ENCODE results near the gene AOPEP. TPM values are rescaled to one million over a fixed set of nuclear protein-coding genes. Genes with fewer than 3 reads are reported as not detected.

AOPEP gene
- total and polyA plus RNA-seq, 2 of the 13 experiments (the other 11 are each of a cell fraction or from before 2014, with no cell fraction given) = 22.2 to 41.6 TPM

DNA sequence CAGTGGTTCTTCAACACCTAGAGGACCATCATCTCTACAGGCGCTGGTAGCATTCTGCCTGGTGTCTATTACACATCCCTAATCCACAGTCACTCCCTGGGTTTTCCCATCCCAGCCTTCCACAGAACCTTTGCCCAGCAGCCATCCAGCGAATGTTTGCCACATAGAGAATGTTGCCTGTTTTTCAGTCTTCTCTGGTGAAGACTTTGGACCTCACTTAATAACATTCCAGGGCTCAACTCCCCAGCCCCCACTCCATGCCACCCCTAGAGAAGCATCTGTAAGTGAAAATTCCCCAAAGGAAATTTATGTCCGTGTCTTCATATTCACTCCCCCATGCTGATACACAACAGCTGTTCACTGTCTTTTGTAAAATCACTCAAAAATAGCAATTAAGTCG lies 249.6 kb downstream of the AOPEP start (continued):
- TF ChIP-seq PHF21A (CRISPR knock-in tag; IDR thresholded peaks at IDR 0.05) (peak; percentile 69; the same call in 1 of the 2 replicates), EP300 (IDR thresholded peaks at IDR 0.05; ENCODE audit: low read depth in 2 of 2, low read length in 2 of 2) (peak in 1 of 2 experiments; percentile 58; a peak in 2 of 4 replicates), EP300 (CRISPR knock-in tag; IDR thresholded peaks at IDR 0.05; ENCODE audit: borderline replicate concordance) (no peak), ZNF430 (CRISPR knock-in tag; IDR thresholded peaks at IDR 0.05) (peak; percentile 40; the same call in 1 of the 2 replicates), ARNTL (CRISPR knock-in tag; IDR thresholded peaks at IDR 0.05) (0 out of 2 replicates have a peak, but pooled peaks have one; percentile 20), ZNF644 (CRISPR knock-in tag; IDR thresholded peaks at IDR 0.05; ENCODE audit: low read depth) (0 out of 2 replicates have a peak, but pooled peaks have one; percentile 17), SMC3 (IDR thresholded peaks at IDR 0.05; ENCODE audit: low read length) (peak; percentile 20; the same call in 1 of the 2 replicates), NCOR1 (IDR thresholded peaks at IDR 0.05; ENCODE audit: borderline replicate concordance, low read length) (peak; percentile 36; the same call in 1 of the 2 replicates), ZNF709 (CRISPR knock-in tag; IDR thresholded peaks at IDR 0.05) (no peak), FOXA3 (CRISPR knock-in tag; IDR thresholded peaks at IDR 0.05) (peak; percentile 33; the same call in 1 of the 2 replicates), CREB1 (IDR thresholded peaks at IDR 0.05) (no peak), CREB1 (CRISPR knock-in tag; IDR thresholded peaks at IDR 0.05) (peak; percentile 20; the same call in 1 of the 2 replicates), ZFP62 (CRISPR knock-in tag; IDR thresholded peaks at IDR 0.05) (no peak), ZNF660 (CRISPR knock-in tag; IDR thresholded peaks at IDR 0.05; ENCODE audit: borderline replicate concordance, low read depth) (no peak), ISL2 (CRISPR knock-in tag; IDR thresholded peaks at IDR 0.05) (peak; percentile 26; the same call in 1 of the 2 replicates), KDM6A (CRISPR knock-in tag; IDR thresholded peaks at IDR 0.05; ENCODE audit: low read depth) (peak; percentile 53), PPARG (CRISPR knock-in tag; conservative IDR thresholded peaks at IDR 0.05) (0 out of 2 replicates have a peak, but pooled peaks have one; percentile 23)
- TF ChIP-seq, protein P1, sequence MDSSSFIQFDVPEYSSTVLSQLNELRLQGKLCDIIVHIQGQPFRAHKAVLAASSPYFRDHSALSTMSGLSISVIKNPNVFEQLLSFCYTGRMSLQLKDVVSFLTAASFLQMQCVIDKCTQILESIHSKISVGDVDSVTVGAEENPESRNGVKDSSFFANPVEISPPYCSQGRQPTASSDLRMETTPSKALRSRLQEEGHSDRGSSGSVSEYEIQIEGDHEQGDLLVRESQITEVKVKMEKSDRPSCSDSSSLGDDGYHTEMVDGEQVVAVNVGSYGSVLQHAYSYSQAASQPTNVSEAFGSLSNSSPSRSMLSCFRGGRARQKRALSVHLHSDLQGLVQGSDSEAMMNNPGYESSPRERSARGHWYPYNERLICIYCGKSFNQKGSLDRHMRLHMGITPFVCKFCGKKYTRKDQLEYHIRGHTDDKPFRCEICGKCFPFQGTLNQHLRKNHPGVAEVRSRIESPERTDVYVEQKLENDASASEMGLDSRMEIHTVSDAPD (CRISPR knock-in tag; IDR thresholded peaks at IDR 0.05) = no peak
- TF ChIP-seq, protein P2, sequence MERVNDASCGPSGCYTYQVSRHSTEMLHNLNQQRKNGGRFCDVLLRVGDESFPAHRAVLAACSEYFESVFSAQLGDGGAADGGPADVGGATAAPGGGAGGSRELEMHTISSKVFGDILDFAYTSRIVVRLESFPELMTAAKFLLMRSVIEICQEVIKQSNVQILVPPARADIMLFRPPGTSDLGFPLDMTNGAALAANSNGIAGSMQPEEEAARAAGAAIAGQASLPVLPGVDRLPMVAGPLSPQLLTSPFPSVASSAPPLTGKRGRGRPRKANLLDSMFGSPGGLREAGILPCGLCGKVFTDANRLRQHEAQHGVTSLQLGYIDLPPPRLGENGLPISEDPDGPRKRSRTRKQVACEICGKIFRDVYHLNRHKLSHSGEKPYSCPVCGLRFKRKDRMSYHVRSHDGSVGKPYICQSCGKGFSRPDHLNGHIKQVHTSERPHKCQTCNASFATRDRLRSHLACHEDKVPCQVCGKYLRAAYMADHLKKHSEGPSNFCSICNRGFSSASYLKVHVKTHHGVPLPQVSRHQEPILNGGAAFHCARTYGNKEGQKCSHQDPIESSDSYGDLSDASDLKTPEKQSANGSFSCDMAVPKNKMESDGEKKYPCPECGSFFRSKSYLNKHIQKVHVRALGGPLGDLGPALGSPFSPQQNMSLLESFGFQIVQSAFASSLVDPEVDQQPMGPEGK (CRISPR knock-in tag; IDR thresholded peaks at IDR 0.05) = peak; percentile 54; the same call in 1 of the 2 replicates
- TF ChIP-seq, protein P3, sequence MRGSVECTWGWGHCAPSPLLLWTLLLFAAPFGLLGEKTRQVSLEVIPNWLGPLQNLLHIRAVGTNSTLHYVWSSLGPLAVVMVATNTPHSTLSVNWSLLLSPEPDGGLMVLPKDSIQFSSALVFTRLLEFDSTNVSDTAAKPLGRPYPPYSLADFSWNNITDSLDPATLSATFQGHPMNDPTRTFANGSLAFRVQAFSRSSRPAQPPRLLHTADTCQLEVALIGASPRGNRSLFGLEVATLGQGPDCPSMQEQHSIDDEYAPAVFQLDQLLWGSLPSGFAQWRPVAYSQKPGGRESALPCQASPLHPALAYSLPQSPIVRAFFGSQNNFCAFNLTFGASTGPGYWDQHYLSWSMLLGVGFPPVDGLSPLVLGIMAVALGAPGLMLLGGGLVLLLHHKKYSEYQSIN (CRISPR knock-in tag; IDR thresholded peaks at IDR 0.05; ENCODE audit: borderline replicate concordance) = no peak
- TF ChIP-seq, protein P4, sequence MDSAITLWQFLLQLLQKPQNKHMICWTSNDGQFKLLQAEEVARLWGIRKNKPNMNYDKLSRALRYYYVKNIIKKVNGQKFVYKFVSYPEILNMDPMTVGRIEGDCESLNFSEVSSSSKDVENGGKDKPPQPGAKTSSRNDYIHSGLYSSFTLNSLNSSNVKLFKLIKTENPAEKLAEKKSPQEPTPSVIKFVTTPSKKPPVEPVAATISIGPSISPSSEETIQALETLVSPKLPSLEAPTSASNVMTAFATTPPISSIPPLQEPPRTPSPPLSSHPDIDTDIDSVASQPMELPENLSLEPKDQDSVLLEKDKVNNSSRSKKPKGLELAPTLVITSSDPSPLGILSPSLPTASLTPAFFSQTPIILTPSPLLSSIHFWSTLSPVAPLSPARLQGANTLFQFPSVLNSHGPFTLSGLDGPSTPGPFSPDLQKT (CRISPR knock-in tag; IDR thresholded peaks at IDR 0.05; ENCODE audit: borderline replicate concordance) = no peak
- TF ChIP-seq, protein P5, sequence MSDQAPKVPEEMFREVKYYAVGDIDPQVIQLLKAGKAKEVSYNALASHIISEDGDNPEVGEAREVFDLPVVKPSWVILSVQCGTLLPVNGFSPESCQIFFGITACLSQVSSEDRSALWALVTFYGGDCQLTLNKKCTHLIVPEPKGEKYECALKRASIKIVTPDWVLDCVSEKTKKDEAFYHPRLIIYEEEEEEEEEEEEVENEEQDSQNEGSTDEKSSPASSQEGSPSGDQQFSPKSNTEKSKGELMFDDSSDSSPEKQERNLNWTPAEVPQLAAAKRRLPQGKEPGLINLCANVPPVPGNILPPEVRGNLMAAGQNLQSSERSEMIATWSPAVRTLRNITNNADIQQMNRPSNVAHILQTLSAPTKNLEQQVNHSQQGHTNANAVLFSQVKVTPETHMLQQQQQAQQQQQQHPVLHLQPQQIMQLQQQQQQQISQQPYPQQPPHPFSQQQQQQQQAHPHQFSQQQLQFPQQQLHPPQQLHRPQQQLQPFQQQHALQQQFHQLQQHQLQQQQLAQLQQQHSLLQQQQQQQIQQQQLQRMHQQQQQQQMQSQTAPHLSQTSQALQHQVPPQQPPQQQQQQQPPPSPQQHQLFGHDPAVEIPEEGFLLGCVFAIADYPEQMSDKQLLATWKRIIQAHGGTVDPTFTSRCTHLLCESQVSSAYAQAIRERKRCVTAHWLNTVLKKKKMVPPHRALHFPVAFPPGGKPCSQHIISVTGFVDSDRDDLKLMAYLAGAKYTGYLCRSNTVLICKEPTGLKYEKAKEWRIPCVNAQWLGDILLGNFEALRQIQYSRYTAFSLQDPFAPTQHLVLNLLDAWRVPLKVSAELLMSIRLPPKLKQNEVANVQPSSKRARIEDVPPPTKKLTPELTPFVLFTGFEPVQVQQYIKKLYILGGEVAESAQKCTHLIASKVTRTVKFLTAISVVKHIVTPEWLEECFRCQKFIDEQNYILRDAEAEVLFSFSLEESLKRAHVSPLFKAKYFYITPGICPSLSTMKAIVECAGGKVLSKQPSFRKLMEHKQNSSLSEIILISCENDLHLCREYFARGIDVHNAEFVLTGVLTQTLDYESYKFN (CRISPR knock-in tag; conservative IDR thresholded peaks at IDR 0.05) = peak; percentile 82
